ENCODE data around the gene PLEKHA1. TPM values are rescaled to one million over a fixed set of nuclear protein-coding genes. Genes with fewer than 3 reads are reported as not detected.

PLEKHA1 gene
- total and polyA plus RNA-seq, 2 experiments from 2014 or later: 25.8 to 36.6 TPM

- TF ChIP-seq ZNF462 (CRISPR knock-in tag; IDR thresholded peaks at IDR 0.05) (no peak), REST (IDR thresholded peaks at IDR 0.05; ENCODE audit: unreplicated experiment) (no peak), JUNB (IDR thresholded peaks at IDR 0.05; ENCODE audit: unreplicated experiment) (no peak), ETS1 (IDR thresholded peaks at IDR 0.05) (no peak), POLR2AphosphoS5 (IDR thresholded peaks at IDR 0.05; ENCODE audit: low read depth) (no peak), STAT1 (IDR thresholded peaks at IDR 0.05; ENCODE audit: unreplicated experiment) (no peak), EZH2phosphoT487 (IDR thresholded peaks at IDR 0.05; ENCODE audit: unreplicated experiment) (no peak)
Measured at GRCh38 chr10:122379041-122379440, 4.5 kb downstream of the PLEKHA1 start (continued).
